DND-41 (cell line): ENCODE measurements around the gene ANTXR2.

Experiments used
- EZH2 ChIP-seq: IDR thresholded peaks from 3 replicates; pipeline ENCODE4 v1.6.1; 2012; ENCODE audit warnings: borderline replicate concordance, low read depth, mild to moderate bottlenecking, moderate library complexity, low read length, inconsistent platforms; ENCODE audit not compliant: severe bottlenecking
- TF ChIP-seq, protein P1 (sequence below): IDR thresholded peaks from 2 replicates; pipeline ENCODE4 v1.5.1; 2012; ENCODE audit warnings: borderline replicate concordance, low read length, moderate library complexity, mild to moderate bottlenecking; ENCODE audit not compliant: poor library complexity, severe bottlenecking; ENCODE audit errors: extremely low read depth

DNA sequence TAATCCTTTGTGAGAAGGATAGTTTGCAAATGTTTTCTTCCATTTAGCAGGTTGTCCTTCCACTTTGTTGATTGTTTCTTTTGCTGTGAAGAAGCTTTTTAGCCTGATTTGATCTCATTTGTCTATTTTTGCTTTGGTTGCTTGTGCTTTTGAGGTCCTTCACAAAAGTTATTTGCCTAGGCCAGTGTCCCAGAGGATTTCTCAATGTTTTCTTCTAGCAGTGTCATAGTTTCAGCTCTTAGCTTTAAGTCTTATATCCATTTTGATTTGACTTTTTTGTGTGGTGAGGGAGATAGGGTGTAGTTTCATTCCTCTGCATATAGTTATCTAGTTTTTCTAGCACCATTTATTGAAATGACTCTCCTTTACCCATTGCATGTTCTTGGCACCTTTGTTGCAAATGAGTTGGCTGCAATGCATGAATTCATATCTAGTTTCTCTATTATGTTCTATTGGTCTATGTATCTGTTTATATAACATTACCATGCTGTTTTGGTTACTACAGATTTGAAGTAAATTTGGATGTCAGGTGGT is 41.8 kb upstream of the ANTXR2 start:
- TF ChIP-seq, protein P1, sequence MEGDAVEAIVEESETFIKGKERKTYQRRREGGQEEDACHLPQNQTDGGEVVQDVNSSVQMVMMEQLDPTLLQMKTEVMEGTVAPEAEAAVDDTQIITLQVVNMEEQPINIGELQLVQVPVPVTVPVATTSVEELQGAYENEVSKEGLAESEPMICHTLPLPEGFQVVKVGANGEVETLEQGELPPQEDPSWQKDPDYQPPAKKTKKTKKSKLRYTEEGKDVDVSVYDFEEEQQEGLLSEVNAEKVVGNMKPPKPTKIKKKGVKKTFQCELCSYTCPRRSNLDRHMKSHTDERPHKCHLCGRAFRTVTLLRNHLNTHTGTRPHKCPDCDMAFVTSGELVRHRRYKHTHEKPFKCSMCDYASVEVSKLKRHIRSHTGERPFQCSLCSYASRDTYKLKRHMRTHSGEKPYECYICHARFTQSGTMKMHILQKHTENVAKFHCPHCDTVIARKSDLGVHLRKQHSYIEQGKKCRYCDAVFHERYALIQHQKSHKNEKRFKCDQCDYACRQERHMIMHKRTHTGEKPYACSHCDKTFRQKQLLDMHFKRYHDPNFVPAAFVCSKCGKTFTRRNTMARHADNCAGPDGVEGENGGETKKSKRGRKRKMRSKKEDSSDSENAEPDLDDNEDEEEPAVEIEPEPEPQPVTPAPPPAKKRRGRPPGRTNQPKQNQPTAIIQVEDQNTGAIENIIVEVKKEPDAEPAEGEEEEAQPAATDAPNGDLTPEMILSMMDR, result no peak
- no peak for TF ChIP-seq EZH2
